Mucosa of descending colon (tissue), 3 donors: ENCODE measurements around the gene OR1I1. TPM values are rescaled to one million over a fixed set of nuclear protein-coding genes. Genes with fewer than 3 reads are reported as not detected.

Source experiments
- ATAC-seq: fragments of 200-7000 bp; cut with Tn5 transposase; one replicate; pipeline ENCODE4 v1.9.1; 2020; ENCODE audit warnings: mild to moderate bottlenecking, moderate library complexity
- DNase-seq, 3 donors: peaks; one replicate each; pipeline ENCODE4 v3.0.0-alpha.2; 2020
- H3K36me3 ChIP-seq: fragments of 200-600 bp; one replicate; pipeline ENCODE4 v1.8.0; 2021; ENCODE audit warnings: low read depth, mild to moderate bottlenecking
- H3K4me1 ChIP-seq: fragments of 200-600 bp; one replicate; pipeline ENCODE4 v1.8.0; 2021; ENCODE audit warnings: low read depth, mild to moderate bottlenecking
- H3K4me3 ChIP-seq: fragments of 200-600 bp; one replicate; pipeline ENCODE4 v1.8.0; 2021; ENCODE audit warnings: mild to moderate bottlenecking
- H3K9me3 ChIP-seq: fragments of 200-600 bp; one replicate; pipeline ENCODE4 v1.8.0; 2021; ENCODE audit warnings: mild to moderate bottlenecking
- CTCF ChIP-seq: fragments of 200-600 bp; IDR thresholded peaks from one replicate; pipeline ENCODE4 v1.8.0; 2022; ENCODE audit warnings: antibody characterized with exemption, mild to moderate bottlenecking
- intact Hi-C, 2 donors: fragments of 100-400 bp; cut with DNase I in 1 of 2; cut with micrococcal nuclease in 1 of 2; formaldehyde crosslinking; loops; one replicate each; pipeline versions ENCODE4 v1.11.0 to v1.11.1; 2022; cut with DNase I, micrococcal nuclease
- total RNA-seq, 3 donors: library from RNA; stranded (reverse); fragmentation: NEBNext Ultra II Directional in 2 of 3; extraction: Animal tissue kit (Norgen Biotek cat#: 25700) in 2 of 3; gene quantifications; one replicate each; pipeline versions ENCODE4 v1.2.1 to v1.2.4, GENCODE V29; 2021 to 2023
- donor health status: DM: no; HTN: no; CAD: no; lungs with moderate emphysema.
- donor health status: DM: no; HTN: no; CAD: no.
- donor health status: DM: no; HTN: yes; CAD: no.

The OR1I1 gene
- total RNA-seq, 3 donors from 2014 or later, result not detected

GRCh38 chr19:15128162-15128770, 46.3 kb downstream of the OR1I1 start:
- H3K36me3 ChIP-seq, result no peaks in the 10 kb centered on the region
- H3K4me1 ChIP-seq, result peaks cover 21% of the 10 kb centered on the region
- peak in 1 of 3 donors; percentile 51 for DNase-seq
- intact Hi-C loops, result no loop called here
- no peak for ATAC-seq
- no peak overlapping the region for H3K4me3 ChIP-seq
- no peak for TF ChIP-seq CTCF
- H3K9me3 ChIP-seq, result no peaks in the 10 kb centered on the region

GRCh38 chr19:15129856-15130585, 48.0 kb downstream of the OR1I1 start:
- no peaks in the 10 kb centered on the region for H3K9me3 ChIP-seq
- H3K4me3 ChIP-seq, result no peak overlapping the region
- H3K36me3 ChIP-seq, result no peaks in the 10 kb centered on the region
- no peak for DNase-seq
- intact Hi-C loops, result no loop called here
- peaks cover 15% of the 10 kb centered on the region for H3K4me1 ChIP-seq
- TF ChIP-seq CTCF, result no peak
- ATAC-seq, result peak; percentile 30

GRCh38 chr19:15136234-15136954, 54.4 kb downstream of the OR1I1 start:
- no peak for ATAC-seq
- Histone ChIP-seq H3K4me3 (no peak overlapping the region), H3K36me3 (no peaks in the 10 kb centered on the region), H3K9me3 (peaks cover 4% of the 10 kb centered on the region), H3K4me1 (no peaks in the 10 kb centered on the region)
- TF ChIP-seq CTCF, result no peak
- no peak for DNase-seq
- intact Hi-C loops, result no loop called here

- H3K4me1 ChIP-seq, result no peaks in the 10 kb centered on the region
- ATAC-seq, result no peak
- no peak for TF ChIP-seq CTCF
- peaks cover 4% of the 10 kb centered on the region for H3K9me3 ChIP-seq
- no peaks in the 10 kb centered on the region for H3K36me3 ChIP-seq
- no peak overlapping the region for H3K4me3 ChIP-seq
- intact Hi-C loops, result no loop called here
- no peak for DNase-seq
These were observed 55.8 kb downstream of the OR1I1 start for GRCh38 chr19:15137777-15138176.

- DNase-seq (no peak), ATAC-seq (no peak)
- no peak overlapping the region for H3K4me3 ChIP-seq
- H3K36me3 ChIP-seq, result no peaks in the 10 kb centered on the region
- no peaks in the 10 kb centered on the region for H3K4me1 ChIP-seq
- no peak for TF ChIP-seq CTCF
- H3K9me3 ChIP-seq, result peaks cover 4% of the 10 kb centered on the region
- intact Hi-C loops, result no loop called here
These were observed 56.4 kb downstream of the OR1I1 start for GRCh38 chr19:15138427-15138826.
